AG08396 (cell line): Measurements from ENCODE around the gene DIAPH1.

Source experiments
- DNase-seq: peaks from one replicate; pipeline ENCODE4 v3.0.0; 2012; ENCODE audit warnings: low spot score, mixed read lengths

The DIAPH1 gene

GRCh38 chr5:141639357-141640050, 20.7 kb upstream of the DIAPH1 start:
- DNase-seq = no peak

DNA sequence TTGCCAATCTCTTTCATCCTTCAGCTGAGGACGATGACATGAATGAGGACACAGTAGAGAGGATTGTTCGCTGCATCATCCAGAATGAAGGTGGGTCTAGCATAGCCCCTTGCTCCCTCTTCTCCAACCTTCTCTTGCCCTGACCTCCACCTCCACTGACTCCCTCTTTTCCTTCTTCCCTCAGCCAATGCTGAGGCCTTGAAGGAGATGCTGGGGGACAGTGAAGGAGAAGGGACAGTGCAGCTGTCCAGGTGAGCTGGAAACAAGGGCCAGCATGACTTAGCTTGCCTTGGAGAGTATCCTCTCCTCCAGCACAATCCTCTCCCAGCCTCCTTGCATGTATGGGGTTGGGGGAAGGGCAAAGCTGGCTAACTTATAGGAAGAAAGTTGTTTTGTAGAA, 20.0 kb upstream of the DIAPH1 start:
- DNase-seq = no peak

GRCh38 chr5:141637767-141638419, 19.1 kb upstream of the DIAPH1 start:
- DNase-seq = peak; percentile 68

- peak; percentile 26 for DNase-seq
Measured at GRCh38 chr5:141637123-141637766, 18.4 kb upstream of the DIAPH1 start.

DNA sequence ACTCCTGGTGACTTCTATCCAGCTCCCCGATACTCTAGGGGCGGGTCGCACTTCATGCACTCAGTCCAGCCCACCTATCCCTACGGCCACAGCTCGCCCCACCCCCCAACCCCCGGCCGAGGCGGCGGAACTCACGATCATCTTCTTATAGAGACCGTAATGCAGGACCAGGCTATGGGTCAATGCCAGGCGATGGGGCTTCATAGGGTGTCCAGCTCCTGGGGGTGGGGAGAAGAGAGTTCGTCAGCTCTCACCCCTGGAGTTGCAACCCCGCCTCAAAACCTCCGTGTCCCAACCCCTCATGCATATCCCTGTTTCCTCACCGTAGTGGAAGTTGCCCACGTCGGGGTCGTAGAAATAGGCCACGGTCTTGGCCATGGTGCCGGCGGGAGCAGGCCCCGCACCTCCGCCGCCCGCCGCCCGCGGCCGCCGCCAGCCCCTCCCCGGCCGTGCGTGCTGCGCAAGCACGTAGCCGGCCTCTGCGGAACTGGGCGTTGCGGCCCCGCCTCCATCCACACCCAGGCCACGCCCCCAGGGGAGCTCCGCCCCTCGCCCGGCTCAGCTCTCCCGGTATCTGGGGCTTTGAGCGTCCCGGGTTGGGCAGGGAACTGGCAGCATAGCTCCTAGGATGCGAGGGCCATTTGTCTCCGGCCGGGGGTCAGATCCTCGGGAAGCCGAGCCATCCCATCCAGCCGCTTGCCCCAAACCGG, 17.8 kb upstream of the DIAPH1 start, which contains the start of the genes HDAC3 and RELL2:
HDAC3 (minus strand) TSS at position 437 of the 710 bp plus-strand sequence; CDS start at position 378, 59 bp downstream.
RELL2 (plus strand) TSS at position 585 of the 710 bp plus-strand sequence. CDS start 1,229 bp downstream, outside the sequence.
- peak; percentile 99 for DNase-seq

DNA sequence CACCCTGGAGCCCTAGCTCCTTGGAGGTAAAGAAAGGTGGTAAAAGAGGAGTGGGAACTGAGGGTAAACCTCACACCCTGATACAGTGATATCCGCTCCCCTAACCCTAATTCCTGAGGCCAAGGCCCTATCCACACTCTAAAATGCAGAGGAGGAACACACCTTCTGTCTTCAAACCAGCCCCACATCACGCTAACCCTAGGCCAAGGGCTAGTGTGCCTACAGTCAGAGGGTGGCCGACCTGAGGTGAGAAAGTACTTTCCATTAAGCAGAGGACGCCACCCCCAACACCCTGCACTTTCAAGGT, 17.3 kb upstream of the DIAPH1 start:
- no peak for DNase-seq

- DNase-seq = no peak
Measured at GRCh38 chr5:141635646-141636045, 16.8 kb upstream of the DIAPH1 start.

DNA sequence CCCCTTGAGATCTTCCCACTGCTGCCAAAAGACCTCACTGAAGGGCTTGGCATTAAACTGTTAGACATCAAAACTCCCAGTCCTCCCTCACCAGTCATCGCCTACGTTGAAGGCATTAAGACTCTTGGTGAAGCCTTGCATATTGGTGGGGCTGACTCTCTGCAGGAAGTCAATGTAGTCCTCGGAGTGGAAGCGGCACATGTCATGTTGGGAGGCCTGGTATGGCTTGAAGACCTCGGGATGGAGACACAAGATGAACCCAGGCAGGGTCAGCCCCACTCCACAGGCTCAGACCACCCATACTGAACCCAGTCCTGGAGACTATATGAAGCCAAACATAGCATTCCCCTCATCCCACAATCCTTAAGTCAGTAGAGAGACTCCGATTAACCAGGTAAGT, 15.9 kb upstream of the DIAPH1 start:
- DNase-seq = no peak

DNA sequence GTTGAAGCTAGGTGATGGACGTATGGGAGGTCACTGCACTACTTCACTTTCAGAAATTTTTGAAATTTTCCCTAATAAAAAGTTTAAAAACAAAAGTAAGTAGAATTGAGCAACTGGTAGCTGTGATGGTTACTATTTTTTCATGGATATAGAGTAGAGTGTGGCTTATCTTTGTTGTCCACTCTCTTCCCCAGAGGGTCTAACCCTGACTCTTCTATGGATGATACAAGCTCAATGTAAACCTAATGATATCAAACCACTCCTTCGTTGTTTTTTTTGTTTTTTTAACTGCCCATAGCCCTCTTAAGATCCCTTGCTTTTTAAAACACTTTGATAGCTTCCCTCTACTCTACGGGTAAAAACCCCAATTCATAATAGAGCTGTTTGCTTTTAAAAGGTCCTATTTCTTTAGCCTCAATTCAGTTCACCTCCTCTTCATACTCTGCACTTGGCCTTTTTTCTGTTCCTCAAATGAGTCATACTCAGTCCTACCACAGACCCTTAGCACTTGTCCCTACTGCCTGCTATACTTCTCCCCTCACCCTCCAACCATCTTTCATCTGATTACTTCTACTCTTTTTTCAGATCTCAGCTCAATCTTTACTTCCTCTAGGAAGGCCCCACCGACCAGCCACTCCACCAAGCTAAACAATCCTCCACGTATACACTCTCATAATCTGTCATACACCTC, 15.2 kb upstream of the DIAPH1 start:
- no peak for DNase-seq

DNA sequence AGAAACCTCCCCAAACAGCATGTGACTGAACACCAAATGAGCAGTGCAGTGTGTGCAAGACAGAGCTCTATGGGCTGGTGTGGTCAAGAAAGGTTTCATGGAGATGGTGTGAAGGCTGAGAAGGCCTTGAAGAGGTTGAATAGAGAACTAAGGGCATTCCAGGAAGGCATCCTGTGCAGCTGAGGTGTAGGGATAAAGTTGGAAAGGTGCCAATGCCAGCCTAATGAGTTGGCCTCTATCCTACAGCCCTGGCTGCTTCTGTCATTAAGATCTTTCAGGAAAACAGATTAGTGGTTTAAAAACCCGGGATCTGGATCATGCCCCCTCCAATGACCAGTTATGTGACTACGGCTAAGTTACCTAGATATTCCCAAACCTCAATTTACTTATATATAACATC, 13.8 kb upstream of the DIAPH1 start:
- DNase-seq = no peak

GRCh38 chr5:141630570-141631140, 11.9 kb upstream of the DIAPH1 start:
- no peak for DNase-seq

DNA sequence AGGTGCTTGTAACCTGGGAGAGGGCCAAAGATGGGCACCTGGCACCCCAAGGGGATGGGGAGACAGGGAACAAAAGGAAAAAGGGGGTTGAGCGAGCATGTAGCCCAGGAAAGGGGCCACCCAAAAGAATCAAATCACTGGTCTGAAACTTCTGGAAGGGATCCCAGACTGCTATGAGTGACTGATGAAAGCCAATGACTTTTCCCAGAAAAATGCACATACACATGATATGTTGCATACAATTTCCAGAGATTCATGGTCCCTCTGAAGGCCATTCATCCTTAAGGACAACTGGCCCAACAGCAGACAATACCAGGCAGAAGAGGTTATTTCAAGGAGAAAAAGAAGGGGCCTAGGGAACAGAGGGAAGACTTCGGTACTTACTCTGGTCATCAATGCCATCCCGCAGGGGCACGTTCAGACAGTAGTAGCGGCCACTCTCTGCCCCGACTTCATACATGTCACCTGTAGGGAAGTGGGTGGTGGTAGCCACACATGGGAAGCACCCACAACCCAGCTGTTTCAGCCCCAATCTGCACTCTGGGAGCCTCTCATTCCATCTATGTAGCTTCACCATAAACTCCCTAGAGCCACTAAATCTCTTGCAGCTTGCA, 9.5 kb upstream of the DIAPH1 start:
- DNase-seq = peak; percentile 37

DNA sequence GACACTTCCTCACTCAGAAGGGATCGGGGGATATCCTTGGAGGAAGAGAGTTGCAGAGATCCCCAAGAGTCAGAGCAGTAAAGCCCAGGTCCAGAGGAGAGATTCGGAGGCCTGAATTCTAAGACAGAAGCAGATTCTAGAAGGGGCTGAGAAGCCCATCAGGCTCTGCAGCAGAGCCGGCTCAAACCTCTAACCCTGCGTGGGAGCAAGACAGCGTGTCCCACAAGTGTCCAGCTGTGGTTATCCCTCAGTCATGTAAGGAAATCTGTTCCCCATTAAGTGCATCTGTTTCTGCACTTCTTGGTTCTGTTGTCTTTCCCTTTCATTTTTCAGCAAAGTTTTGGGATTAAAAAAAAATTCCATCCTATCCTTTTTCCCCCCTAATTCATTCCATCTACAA, 4.8 kb upstream of the DIAPH1 start:
- DNase-seq = no peak

GRCh38 chr5:141623186-141623585, 4.4 kb upstream of the DIAPH1 start:
- DNase-seq = no peak

DNA sequence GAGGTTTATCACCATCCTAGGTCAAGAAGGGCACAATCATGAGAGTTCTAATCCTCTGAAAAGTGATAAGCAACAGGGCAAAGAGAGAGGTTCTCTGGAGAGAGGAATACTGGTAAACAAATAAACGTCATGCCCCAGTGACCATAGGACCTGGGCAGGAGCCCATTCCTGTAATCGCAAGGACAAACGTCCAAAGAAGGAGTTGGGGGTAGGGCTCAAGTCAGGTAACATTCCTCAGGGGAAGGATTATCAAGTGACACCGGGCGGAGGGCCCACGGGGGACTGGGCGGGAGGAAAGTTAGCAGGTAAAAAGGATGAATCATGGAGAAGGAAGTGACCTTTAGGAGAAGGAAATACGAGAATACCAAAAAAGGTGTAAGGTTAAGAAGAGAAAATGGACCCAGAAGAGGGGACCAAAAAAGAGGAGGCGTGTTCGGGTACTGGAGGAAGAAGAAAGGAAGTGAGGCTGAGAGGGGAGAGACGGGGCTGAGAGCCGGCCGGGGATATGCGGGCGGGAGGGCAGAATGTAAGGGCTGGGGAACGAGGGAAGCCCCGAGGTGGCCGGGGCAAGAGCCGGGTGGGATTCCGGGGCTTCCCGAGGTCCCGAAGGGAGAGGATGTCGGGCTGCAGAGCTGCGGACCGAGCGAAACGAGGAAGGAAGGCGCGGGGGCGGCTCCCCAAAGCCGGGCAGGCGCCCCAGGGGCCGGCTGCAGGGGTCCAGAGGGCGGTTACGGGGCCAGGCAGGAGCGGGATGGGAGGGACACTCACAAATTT, 583 bp downstream of the DIAPH1 start:
- peak; percentile 43 for DNase-seq

GRCh38 chr5:141617682-141618029, 1.1 kb downstream of the DIAPH1 start:
- no peak for DNase-seq

- DNase-seq = peak; percentile 45
Measured at GRCh38 chr5:141617128-141617527, 1.7 kb downstream of the DIAPH1 start.

DNA sequence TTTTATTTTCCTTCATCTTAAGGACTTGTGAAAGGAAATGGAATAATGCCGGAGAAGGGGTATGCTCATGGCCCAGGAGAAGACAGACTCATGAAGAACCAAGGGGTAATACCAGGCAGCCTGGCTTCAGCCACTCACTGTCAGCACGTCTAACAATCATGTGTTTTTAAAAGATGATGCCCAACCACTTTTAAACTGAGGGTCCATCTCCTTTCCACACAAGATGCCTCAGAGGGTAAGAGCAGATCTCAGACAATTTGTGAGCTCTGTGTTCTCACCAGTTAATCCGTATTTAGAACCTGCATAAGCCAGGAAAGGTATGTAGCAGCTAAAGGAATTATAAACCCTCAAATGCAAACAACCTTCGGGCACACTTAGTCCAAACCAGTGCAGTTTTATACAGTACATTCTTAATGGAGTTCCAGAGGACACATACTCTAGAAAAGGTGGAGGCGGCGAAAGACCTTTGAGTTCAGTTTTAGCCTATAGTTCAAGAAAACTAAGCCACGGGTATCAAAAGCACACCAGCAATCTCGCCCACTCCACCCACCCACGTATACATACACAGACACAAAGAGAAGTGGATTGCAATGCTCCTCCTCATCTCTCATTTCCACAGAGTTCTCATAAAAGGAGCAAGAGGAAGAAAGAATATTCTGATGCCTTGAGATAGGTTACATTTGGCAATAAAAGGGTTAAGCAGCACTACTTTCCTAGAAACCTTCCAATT, 2.6 kb downstream of the DIAPH1 start:
- no peak for DNase-seq

DNA sequence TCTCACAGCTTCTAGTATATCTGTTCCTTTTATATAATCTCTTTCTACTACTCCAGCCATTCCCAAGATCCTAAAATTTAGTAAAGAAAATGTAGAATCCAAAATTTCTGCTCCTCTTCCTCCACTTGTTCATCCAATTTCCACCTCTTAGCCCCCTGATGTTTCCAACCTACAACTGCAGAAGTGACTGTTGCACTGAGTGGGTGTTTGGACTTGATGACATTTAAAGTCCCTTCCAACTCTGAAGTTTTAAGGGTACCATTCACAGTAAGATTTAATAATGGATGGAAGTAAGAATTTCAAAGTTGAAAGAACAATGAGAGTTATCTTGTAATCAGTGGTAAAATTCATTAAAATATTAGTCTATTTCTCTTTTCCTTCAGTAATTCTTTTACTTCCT, 5.5 kb downstream of the DIAPH1 start:
- no peak for DNase-seq

DNA sequence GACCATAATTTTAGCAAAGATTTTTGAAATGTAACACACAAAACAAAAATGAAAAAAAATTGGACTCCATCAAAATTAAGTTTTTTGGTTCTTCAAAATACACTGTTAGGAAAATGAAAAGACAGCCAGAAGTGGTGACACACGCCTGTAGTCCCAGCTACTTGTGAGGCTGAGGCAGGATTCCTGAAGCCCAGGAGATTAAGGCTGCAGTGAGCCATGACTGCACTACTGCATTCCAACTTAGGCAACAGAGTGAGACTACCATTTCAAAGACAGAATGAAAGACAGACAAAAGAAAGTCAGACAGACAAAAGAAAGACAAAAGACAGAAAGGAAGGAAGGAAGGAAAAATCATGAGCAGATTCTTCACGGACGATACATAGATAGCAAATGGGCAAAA, 7.5 kb downstream of the DIAPH1 start:
- DNase-seq = no peak
